ENCODE measurements around the gene PHLPP1. TPM values are rescaled to one million over a fixed set of nuclear protein-coding genes. Genes with fewer than 3 reads are reported as not detected.

The PHLPP1 gene
- total RNA-seq, 1 experiment from 2014 or later = 39.9 TPM

DNA sequence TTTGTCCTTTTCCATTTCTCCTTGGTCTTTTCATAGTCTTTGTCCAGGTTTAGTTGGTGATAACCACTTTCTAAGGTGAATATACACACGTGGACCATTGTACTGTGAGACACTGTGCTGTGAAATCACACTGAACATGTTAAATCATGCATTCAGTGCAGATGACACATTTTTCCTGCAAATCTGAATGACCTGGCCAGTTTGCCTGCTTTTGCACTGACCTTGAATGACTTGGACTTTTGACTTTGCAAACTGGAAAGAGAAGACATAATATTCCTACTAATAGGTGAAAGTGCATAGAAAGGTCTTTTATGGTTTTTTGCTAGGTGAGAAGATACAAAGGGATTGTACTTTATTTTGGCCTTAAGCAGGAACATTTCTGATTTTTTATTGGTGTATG lies 21.7 kb upstream of the PHLPP1 start:
- H4K8ac ChIP-seq (replicated peaks; ENCODE audit: insufficient read length, low read depth, low read length) = no peak overlapping the region
- Mint-ChIP-seq H3K9me3 (peaks cover under 1 to 8% of the 10 kb centered on the region in 2 experiments), H3K36me3 (ENCODE audit: insufficient read depth in 1 of 3, low read depth in 3 of 3) (peaks cover 0 to 5% (median 2%) of the 10 kb centered on the region in 3 experiments; a peak in 4 of 7 replicates), H3K4me3 (no peak overlapping the region), H3K27me3 (ENCODE audit: low read depth) (peaks cover 3% of the 10 kb centered on the region), H3K4me1 (no peaks in the 10 kb centered on the region), H3K27ac (no peak overlapping the region)
- H3T11ph ChIP-seq (ENCODE audit: low read length) = no peak overlapping the region
- H2AK5ac ChIP-seq (ENCODE audit: insufficient read length, low read length) = no peak overlapping the region
- no peaks in the 10 kb centered on the region for H3K23me2 ChIP-seq (ENCODE audit: insufficient read length, low read depth, low read length, poor library complexity, severe bottlenecking)
- no peaks in the 10 kb centered on the region for H3K79me2 ChIP-seq (ENCODE audit: insufficient read depth, low read length)
- H2BK5ac ChIP-seq (ENCODE audit: insufficient read length, low read length) = no peak overlapping the region
- H3K9me3 ChIP-seq (ENCODE audit: control insufficient read depth, low read depth, low read length) = no peaks in the 10 kb centered on the region
- H3K4ac ChIP-seq (ENCODE audit: low read depth, low read length) = no peak overlapping the region
- H2BK120ac ChIP-seq (ENCODE audit: low read depth, low read length, poor library complexity, severe bottlenecking) = no peak overlapping the region
- no peak overlapping the region for H3K56ac ChIP-seq (ENCODE audit: insufficient read length, low read depth, low read length)
- no peak overlapping the region for H4K91ac ChIP-seq (ENCODE audit: insufficient read length, low read depth, low read length)
- no CpG with 5 or more reads among the region's 1 CpG for WGBS (ENCODE audit: extremely low coverage, insufficient read length, low lambda C conversion rate)
- H3K18ac ChIP-seq (ENCODE audit: insufficient read length, low read depth, low read length) = no peak overlapping the region
- no peaks in the 10 kb centered on the region for H4K20me1 ChIP-seq (ENCODE audit: control insufficient read depth, insufficient read depth, insufficient read length)
- H3K14ac ChIP-seq (ENCODE audit: insufficient read depth, low read length) = no peak overlapping the region
- TF ChIP-seq, protein P1, sequence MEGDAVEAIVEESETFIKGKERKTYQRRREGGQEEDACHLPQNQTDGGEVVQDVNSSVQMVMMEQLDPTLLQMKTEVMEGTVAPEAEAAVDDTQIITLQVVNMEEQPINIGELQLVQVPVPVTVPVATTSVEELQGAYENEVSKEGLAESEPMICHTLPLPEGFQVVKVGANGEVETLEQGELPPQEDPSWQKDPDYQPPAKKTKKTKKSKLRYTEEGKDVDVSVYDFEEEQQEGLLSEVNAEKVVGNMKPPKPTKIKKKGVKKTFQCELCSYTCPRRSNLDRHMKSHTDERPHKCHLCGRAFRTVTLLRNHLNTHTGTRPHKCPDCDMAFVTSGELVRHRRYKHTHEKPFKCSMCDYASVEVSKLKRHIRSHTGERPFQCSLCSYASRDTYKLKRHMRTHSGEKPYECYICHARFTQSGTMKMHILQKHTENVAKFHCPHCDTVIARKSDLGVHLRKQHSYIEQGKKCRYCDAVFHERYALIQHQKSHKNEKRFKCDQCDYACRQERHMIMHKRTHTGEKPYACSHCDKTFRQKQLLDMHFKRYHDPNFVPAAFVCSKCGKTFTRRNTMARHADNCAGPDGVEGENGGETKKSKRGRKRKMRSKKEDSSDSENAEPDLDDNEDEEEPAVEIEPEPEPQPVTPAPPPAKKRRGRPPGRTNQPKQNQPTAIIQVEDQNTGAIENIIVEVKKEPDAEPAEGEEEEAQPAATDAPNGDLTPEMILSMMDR (conservative IDR thresholded peaks at IDR 0.05) = no peak
- no peak overlapping the region for H2BK20ac ChIP-seq (ENCODE audit: low read depth, low read length, poor library complexity, severe bottlenecking)
- no peak overlapping the region for H2BK12ac ChIP-seq (ENCODE audit: insufficient read length, low read depth, low read length)
- H3K23ac ChIP-seq (ENCODE audit: insufficient read length, low read depth, low read length) = no peak overlapping the region
- no peaks in the 10 kb centered on the region for H3K4me1 ChIP-seq (ENCODE audit: insufficient read depth, low read length)
- no peak overlapping the region for H2AFZ ChIP-seq (ENCODE audit: low read length)
- no peak overlapping the region for H4K5ac ChIP-seq (ENCODE audit: insufficient read length, low read depth, low read length)
- no peak overlapping the region for H2BK15ac ChIP-seq (ENCODE audit: low read depth, low read length)
- DNase-seq = no peak
- no peak overlapping the region for H3K9ac ChIP-seq (ENCODE audit: extremely low read depth, insufficient read length, low read length)
- H3K27me3 ChIP-seq (ENCODE audit: insufficient read depth, low read length) = no peaks in the 10 kb centered on the region
- H3K4me2 ChIP-seq (ENCODE audit: insufficient read depth, insufficient read length, low read length) = no peak overlapping the region
- H3K79me1 ChIP-seq (ENCODE audit: insufficient read depth, low read depth, low read length, poor library complexity, severe bottlenecking) = no peaks in the 10 kb centered on the region
- no peak overlapping the region for H3K27ac ChIP-seq (ENCODE audit: insufficient read length, low read depth, low read length)

All from H9 (cell line).